Measurements from ENCODE around the gene NEK1. TPM values are rescaled to one million over a fixed set of nuclear protein-coding genes. Genes with fewer than 3 reads are reported as not detected.

Gene NEK1
- total RNA-seq, 5 donors from 2014 or later (not counting 1 experiment from before 2014, with no cell fraction given), result 13.4 to 21.9 (median 19.5) TPM

- H3K27ac Mint-ChIP-seq, result no peak overlapping the region
- WGBS (ENCODE audit: insufficient coverage), result no CpG with 5 or more reads among the region's 1 CpG
- ChIA-PET POLR2A (no interaction called here), CTCF (interaction anchor here in 1 of 2 donors (0.7 kb wide), 1 partner anchor 370 kb away, joined by 5 read pairs; no protein-coding TSS in a partner anchor)
- no peaks in the 10 kb centered on the region for H3K27me3 Mint-ChIP-seq
- H3K9me3 Mint-ChIP-seq, result no peaks in the 10 kb centered on the region
- no peaks in the 10 kb centered on the region for H3K9me3 ChIP-seq
- no peak for DNase-seq
- H3K27me3 ChIP-seq (replicated peaks in 1 of 2; ENCODE audit: control insufficient read depth in 2 of 2, extremely low read depth in 1 of 2, insufficient read depth in 2 of 2, low read length in 1 of 2), result no peaks in the 10 kb centered on the region
- peaks cover 26% of the 10 kb centered on the region for H3K36me3 Mint-ChIP-seq
- H3K36me3 ChIP-seq (ENCODE audit: control insufficient read depth in 2 of 2, extremely low read depth in 1 of 2, insufficient read depth in 1 of 2, low read length in 1 of 2), result no peaks in the 10 kb centered on the region
- ATAC-seq (replicated peaks in 1 of 4), result no peak
- peaks cover 26 to 28% (median 26%) of the 10 kb centered on the region in 3 donors for H3K4me1 Mint-ChIP-seq
- H3K4me3 Mint-ChIP-seq, result no peak overlapping the region
- H3K27ac ChIP-seq (ENCODE audit: low read length), result no peak overlapping the region
- no peak overlapping the region for H3K4me3 ChIP-seq (ENCODE audit: control insufficient read depth in 1 of 2, extremely low read depth in 1 of 2, low read length in 1 of 2)
- peaks cover 9 to 10% of the 10 kb centered on the region in 2 experiments for H3K4me1 ChIP-seq (ENCODE audit: control insufficient read depth in 1 of 2, extremely low read depth in 1 of 2, insufficient read depth in 2 of 2, low read length in 2 of 2)
Observed at GRCh38 chr4:169414913-169415312, 197.5 kb downstream of the NEK1 start.

GRCh38 chr4:169412046-169412445, 200.3 kb downstream of the NEK1 start:
- DNase-seq, result no peak
- Mint-ChIP-seq H3K36me3 (peaks cover 10% of the 10 kb centered on the region), H3K27ac (peak overlapping the region; percentile 36 to 64), H3K27me3 (no peaks in the 10 kb centered on the region), H3K4me3 (no peak overlapping the region), H3K9me3 (no peaks in the 10 kb centered on the region), H3K4me1 (peaks cover 28 to 34% (median 29%) of the 10 kb centered on the region in 3 donors)
- Histone ChIP-seq H3K27me3 (replicated peaks in 1 of 2; ENCODE audit: control insufficient read depth in 2 of 2, extremely low read depth in 1 of 2, insufficient read depth in 2 of 2, low read length in 1 of 2) (no peaks in the 10 kb centered on the region), H3K36me3 (ENCODE audit: control insufficient read depth in 2 of 2, extremely low read depth in 1 of 2, insufficient read depth in 1 of 2, low read length in 1 of 2) (no peaks in the 10 kb centered on the region), H3K4me1 (ENCODE audit: control insufficient read depth in 1 of 2, extremely low read depth in 1 of 2, insufficient read depth in 2 of 2, low read length in 2 of 2) (peaks cover 10 to 13% of the 10 kb centered on the region in 2 experiments), H3K27ac (ENCODE audit: low read length) (no peak overlapping the region), H3K4me3 (ENCODE audit: control insufficient read depth in 1 of 2, extremely low read depth in 1 of 2, low read length in 1 of 2) (no peak overlapping the region), H3K9me3 (no peaks in the 10 kb centered on the region)
- ChIA-PET POLR2A (no interaction called here), CTCF (no interaction called here)
- ATAC-seq (replicated peaks in 1 of 4), result no peak

GRCh38 chr4:169410839-169411770, 201.3 kb downstream of the NEK1 start:
- Mint-ChIP-seq H3K4me1 (peaks cover 28 to 34% (median 29%) of the 10 kb centered on the region in 3 donors), H3K27me3 (no peaks in the 10 kb centered on the region), H3K9me3 (no peaks in the 10 kb centered on the region), H3K36me3 (peaks cover 9% of the 10 kb centered on the region), H3K27ac (peak overlapping the region; percentile 68 to 88), H3K4me3 (peak overlapping the region in 1 of 3 donors; percentile 36)
- H3K27ac ChIP-seq (ENCODE audit: low read length), result no peak overlapping the region
- no peaks in the 10 kb centered on the region for H3K27me3 ChIP-seq (replicated peaks in 1 of 2; ENCODE audit: control insufficient read depth in 2 of 2, extremely low read depth in 1 of 2, insufficient read depth in 2 of 2, low read length in 1 of 2)
- peak; percentile 95 to 100 (median 99) for ATAC-seq (replicated peaks in 1 of 4)
- H3K4me3 ChIP-seq (ENCODE audit: control insufficient read depth in 1 of 2, extremely low read depth in 1 of 2, low read length in 1 of 2), result no peak overlapping the region
- peak; percentile 20 to 76 (median 50) for DNase-seq
- peaks cover 10 to 13% of the 10 kb centered on the region in 2 experiments for H3K4me1 ChIP-seq (ENCODE audit: control insufficient read depth in 1 of 2, extremely low read depth in 1 of 2, insufficient read depth in 2 of 2, low read length in 2 of 2)
- H3K9me3 ChIP-seq, result no peaks in the 10 kb centered on the region
- ChIA-PET CTCF (interaction anchor here in 1 of 2 donors (0.6 to 0.7 kb wide), 3 partner anchors 22 to 395 kb away, joined by 3 to 6 read pairs (median 4); no protein-coding TSS in a partner anchor), POLR2A (no interaction called here)
- WGBS (ENCODE audit: insufficient coverage), result 0% methylated on average over 1 of the region's 12 CpGs
- H3K36me3 ChIP-seq (ENCODE audit: control insufficient read depth in 2 of 2, extremely low read depth in 1 of 2, insufficient read depth in 1 of 2, low read length in 1 of 2), result no peaks in the 10 kb centered on the region

- no peak overlapping the region for H3K4me3 Mint-ChIP-seq
- H3K27ac ChIP-seq (ENCODE audit: low read length), result no peak overlapping the region
- no peaks in the 10 kb centered on the region for H3K9me3 ChIP-seq
- no CpG with 5 or more reads among the region's 1 CpG for WGBS (ENCODE audit: insufficient coverage)
- DNase-seq, result no peak
- H3K27ac Mint-ChIP-seq, result no peak overlapping the region
- CTCF ChIA-PET, result no interaction called here
- no peaks in the 10 kb centered on the region for H3K36me3 ChIP-seq (ENCODE audit: control insufficient read depth in 2 of 2, extremely low read depth in 1 of 2, insufficient read depth in 1 of 2, low read length in 1 of 2)
- H3K27me3 ChIP-seq (replicated peaks in 1 of 2; ENCODE audit: control insufficient read depth in 2 of 2, extremely low read depth in 1 of 2, insufficient read depth in 2 of 2, low read length in 1 of 2), result no peaks in the 10 kb centered on the region
- peaks cover 23 to 27% (median 24%) of the 10 kb centered on the region in 3 donors for H3K4me1 Mint-ChIP-seq
- H3K4me1 ChIP-seq (ENCODE audit: control insufficient read depth in 1 of 2, extremely low read depth in 1 of 2, insufficient read depth in 2 of 2, low read length in 2 of 2), result peaks cover 10 to 11% of the 10 kb centered on the region in 2 experiments
- H3K36me3 Mint-ChIP-seq, result peaks cover 16% of the 10 kb centered on the region
- no peaks in the 10 kb centered on the region for H3K27me3 Mint-ChIP-seq
- no peak overlapping the region for H3K4me3 ChIP-seq (ENCODE audit: control insufficient read depth in 1 of 2, extremely low read depth in 1 of 2, low read length in 1 of 2)
- H3K9me3 Mint-ChIP-seq, result no peaks in the 10 kb centered on the region
- no peak for ATAC-seq (replicated peaks in 1 of 4)
- POLR2A ChIA-PET, result no interaction called here
Observed at GRCh38 chr4:169407217-169407845, 205.1 kb downstream of the NEK1 start.

GRCh38 chr4:169404960-169405359, 207.4 kb downstream of the NEK1 start:
- Histone ChIP-seq H3K4me3 (ENCODE audit: control insufficient read depth in 1 of 2, extremely low read depth in 1 of 2, low read length in 1 of 2) (no peak overlapping the region), H3K4me1 (ENCODE audit: control insufficient read depth in 1 of 2, extremely low read depth in 1 of 2, insufficient read depth in 2 of 2, low read length in 2 of 2) (peaks cover 0 to 4% of the 10 kb centered on the region in 2 experiments), H3K27me3 (replicated peaks in 1 of 2; ENCODE audit: control insufficient read depth in 2 of 2, extremely low read depth in 1 of 2, insufficient read depth in 2 of 2, low read length in 1 of 2) (no peaks in the 10 kb centered on the region), H3K36me3 (ENCODE audit: control insufficient read depth in 2 of 2, extremely low read depth in 1 of 2, insufficient read depth in 1 of 2, low read length in 1 of 2) (no peaks in the 10 kb centered on the region), H3K9me3 (no peaks in the 10 kb centered on the region), H3K27ac (ENCODE audit: low read length) (no peak overlapping the region)
- peaks cover 3 to 7% (median 4%) of the 10 kb centered on the region in 3 donors for H3K4me1 Mint-ChIP-seq
- H3K4me3 Mint-ChIP-seq, result no peak overlapping the region
- no peaks in the 10 kb centered on the region for H3K9me3 Mint-ChIP-seq
- ChIA-PET POLR2A (no interaction called here), CTCF (no interaction called here)
- H3K27me3 Mint-ChIP-seq, result no peaks in the 10 kb centered on the region
- peaks cover 26% of the 10 kb centered on the region for H3K36me3 Mint-ChIP-seq
- no peak overlapping the region for H3K27ac Mint-ChIP-seq
- no peak for ATAC-seq (replicated peaks in 1 of 4)
- no CpG with 5 or more reads among the region's 1 CpG for WGBS (ENCODE audit: insufficient coverage)
- no peak for DNase-seq

- no CpG with 5 or more reads among the region's 3 CpGs for WGBS (ENCODE audit: insufficient coverage)
- H3K27ac ChIP-seq (ENCODE audit: low read length), result no peak overlapping the region
- ATAC-seq (replicated peaks in 1 of 4) (no peak), DNase-seq (no peak)
- H3K36me3 ChIP-seq (ENCODE audit: control insufficient read depth in 2 of 2, extremely low read depth in 1 of 2, insufficient read depth in 1 of 2, low read length in 1 of 2), result no peaks in the 10 kb centered on the region
- CTCF ChIA-PET, result no interaction called here
- H3K4me1 ChIP-seq (ENCODE audit: control insufficient read depth in 1 of 2, extremely low read depth in 1 of 2, insufficient read depth in 2 of 2, low read length in 2 of 2), result no peaks in the 10 kb centered on the region
- H3K4me1 Mint-ChIP-seq, result no peaks in the 10 kb centered on the region
- H3K4me3 Mint-ChIP-seq, result no peak overlapping the region
- peaks cover 42% of the 10 kb centered on the region for H3K36me3 Mint-ChIP-seq
- no peaks in the 10 kb centered on the region for H3K9me3 Mint-ChIP-seq
- no peak overlapping the region for H3K27ac Mint-ChIP-seq
- no peaks in the 10 kb centered on the region for H3K9me3 ChIP-seq
- POLR2A ChIA-PET, result interaction anchor here in 1 of 2 donors (0.6 kb wide), 1 partner anchor 17 kb away, joined by 3 read pairs; no protein-coding TSS in a partner anchor
- no peaks in the 10 kb centered on the region for H3K27me3 Mint-ChIP-seq
- no peak overlapping the region for H3K4me3 ChIP-seq (ENCODE audit: control insufficient read depth in 1 of 2, extremely low read depth in 1 of 2, low read length in 1 of 2)
- no peaks in the 10 kb centered on the region for H3K27me3 ChIP-seq (replicated peaks in 1 of 2; ENCODE audit: control insufficient read depth in 2 of 2, extremely low read depth in 1 of 2, insufficient read depth in 2 of 2, low read length in 1 of 2)
Observed at GRCh38 chr4:169400832-169401231, 211.6 kb downstream of the NEK1 start.
